GM12878 (cell line): Measurements from ENCODE around the gene ADD2. TPM values are rescaled to one million over a fixed set of nuclear protein-coding genes. Genes with fewer than 3 reads are reported as not detected.

ENCODE experiments used
- ATAC-seq: fragments of 200-7000 bp; cut with Tn5 transposase; 3 replicates; pipeline ENCODE4 v1.9.1; 2020; ENCODE audit warnings: mild to moderate bottlenecking, moderate library complexity
- BruUV-seq: library from RNA; stranded (reverse); fragments of 400-500 nt; replicated peaks from 2 replicates; lab custom pipeline; 2021; lab: Mats Ljungman, UMichigan
- CTCF ChIA-PET: fragments of 300-600 bp; sonication (Branson Sonifier 250); formaldehyde crosslinking; extraction: SDS; loops from one replicate; lab custom pipeline; 2021; ENCODE audit warnings: inconsistent platforms; lab: Yijun Ruan, JAX
- POLR2A ChIA-PET: fragments of 350-600 bp; formaldehyde crosslinking; extraction: SDS; loops from one replicate; lab custom pipeline; 2021; ENCODE audit warnings: inconsistent platforms; lab: Charles Lee
- RAD21 ChIA-PET: fragments of 300-600 bp; sonication (Branson Sonifier 250); formaldehyde crosslinking; loops from one replicate; lab custom pipeline; 2023; ENCODE audit warnings: antibody characterized with exemption; ENCODE audit not compliant: unreplicated experiment; lab: Charles Lee
- SMC1A ChIA-PET: fragments of 300-600 bp; sonication (Branson Sonifier 250); formaldehyde crosslinking; loops from one replicate; lab custom pipeline; 2023; ENCODE audit not compliant: unreplicated experiment, uncharacterized antibody; lab: Charles Lee
- DNase-seq: peaks from one replicate; pipeline ENCODE4 v3.0.0-alpha.2; 2011; ENCODE audit warnings: low read depth, low spot score
- FAIRE-seq: peaks from 3 replicates; lab custom pipeline; 2011; peaks lifted over from hg19 to GRCh38; lab: Jason Lieb, UNC
- H2AFZ ChIP-seq: 2 replicates; pipeline ENCODE4 v1.6.0; 2011; ENCODE audit warnings: low read depth, low read length, control low read depth; ENCODE audit not compliant: control insufficient read depth
- H3K27ac ChIP-seq: 2 replicates; pipeline ENCODE4 v1.5.1; 2011; ENCODE audit warnings: control low read depth; ENCODE audit not compliant: control insufficient read depth, insufficient read depth
- H3K27me3 ChIP-seq, 2 experiments: replicated peaks in 1 of 2; 2 replicates each; pipeline versions ENCODE4 v1.6.0 to v1.6.1; 2011; ENCODE audit warnings: low read length in 1 of 2; ENCODE audit not compliant: control insufficient read depth in 2 of 2, insufficient read depth in 2 of 2
- H3K36me3 ChIP-seq, 2 experiments: 2 replicates each; pipeline ENCODE4 v1.5.1; 2011; ENCODE audit warnings: low read length in 1 of 2; ENCODE audit not compliant: control insufficient read depth in 2 of 2, insufficient read depth in 2 of 2
- H3K4me1 ChIP-seq: 2 replicates; pipeline ENCODE4 v1.6.1; 2011; ENCODE audit warnings: mild to moderate bottlenecking, low read length, moderate library complexity, mixed read lengths; ENCODE audit not compliant: control insufficient read depth, insufficient read depth
- H3K4me2 ChIP-seq: 2 replicates; pipeline ENCODE4 v1.6.0; 2011; ENCODE audit warnings: control low read depth; ENCODE audit not compliant: control insufficient read depth, insufficient read depth
- H3K4me3 ChIP-seq: fragments of 200-600 bp; sonication (generic); 2 replicates; pipeline ENCODE4 v1.5.1; 2016
- H3K79me2 ChIP-seq: 2 replicates; pipeline ENCODE4 v1.6.0; 2011; ENCODE audit warnings: low read length; ENCODE audit not compliant: control insufficient read depth, insufficient read depth
- H3K9ac ChIP-seq: 2 replicates; pipeline ENCODE4 v1.8.0; 2011; ENCODE audit warnings: low read length, control low read depth, mixed read lengths; ENCODE audit not compliant: control insufficient read depth, insufficient read depth
- H3K9me3 ChIP-seq: replicated peaks from 3 replicates; pipeline ENCODE4 v1.5.1; 2011; ENCODE audit warnings: mild to moderate bottlenecking, low read length; ENCODE audit not compliant: control insufficient read depth, insufficient read depth
- H4K20me1 ChIP-seq: 2 replicates; pipeline ENCODE4 v1.6.0; 2011; ENCODE audit not compliant: control insufficient read depth, insufficient read depth
- CBX5 ChIP-seq: sonication (generic); IDR thresholded peaks from 2 replicates; pipeline ENCODE4 v1.6.1; 2016; ENCODE audit warnings: low read depth, moderate library complexity, mild to moderate bottlenecking, inconsistent platforms
- EP300 ChIP-seq, 2 experiments: fragments of 150-350 bp in 1 of 2; IDR thresholded peaks; 2 replicates each; pipeline ENCODE4 v1.6.1; 2011 to 2012; ENCODE audit warnings: low read depth in 2 of 2, low read length in 2 of 2, borderline replicate concordance in 1 of 2, improper control_type of control experiment in 1 of 2, inconsistent platforms in 1 of 2; ENCODE audit not compliant: control insufficient read depth in 1 of 2
- MYB ChIP-seq: fragments of 150-350 bp; IDR thresholded peaks from 2 replicates; pipeline ENCODE4 v1.6.1; 2014; ENCODE audit warnings: mild to moderate bottlenecking, low read depth, low read length, borderline replicate concordance
- NFYA ChIP-seq: IDR thresholded peaks from 2 replicates; pipeline ENCODE4 v1.6.1; 2011; ENCODE audit warnings: low read depth, mild to moderate bottlenecking, low read length, improper control_type of control experiment, borderline replicate concordance
- NR2C1 ChIP-seq: fragments of 450-650 bp; IDR thresholded peaks from 2 replicates; pipeline ENCODE4 v1.6.1; 2017; ENCODE audit warnings: antibody characterized with exemption, mild to moderate bottlenecking, moderate library complexity
- NRF1 ChIP-seq: conservative IDR thresholded peaks from 2 replicates; pipeline ENCODE4 v1.6.1; 2011; ENCODE audit warnings: mild to moderate bottlenecking, low read depth, low read length, improper control_type of control experiment
- STAT1 ChIP-seq: fragments of 450-650 bp; conservative IDR thresholded peaks from 2 replicates; pipeline ENCODE4 v1.6.1; 2014; ENCODE audit warnings: antibody characterized with exemption, mild to moderate bottlenecking
- TAF1 ChIP-seq: IDR thresholded peaks from 2 replicates; pipeline ENCODE4 v1.6.1; 2011; ENCODE audit warnings: mild to moderate bottlenecking, low read depth, low read length, borderline replicate concordance
- WGBS: methylation state at CpG from one replicate; pipeline ENCODE4 v1.1.6; 2016; ENCODE audit warnings: low lambda C conversion rate; ENCODE audit not compliant: insufficient replicate concordance, insufficient coverage; ENCODE audit errors: missing lambda C conversion rate; 5-methylcytosine and 5-hydroxymethylcytosine counted together
- in situ Hi-C: fragments of 300-500 bp; cut with MboI; formaldehyde crosslinking; loops from 9 replicates; pipeline ENCODE4 v1.14.3; 2018; ENCODE audit warnings: mixed read lengths
- intact Hi-C: fragments of 100-400 bp; cut with micrococcal nuclease; formaldehyde crosslinking; loops from one replicate; pipeline ENCODE4 v1.14.2; 2022; ENCODE audit not compliant: unreplicated experiment
- polyA plus RNA-seq, 11 experiments: library from polyadenylated mRNA; depleted of rRNA in 4 of 11; unstranded in 6 of 11; stranded (reverse) in 5 of 11; fragments of >200 nt; fragmentation: Nextera tagmentation in 4 of 11; fragmentation: Illumina TruSeq in 1 of 11; extraction: Ambion mirVana in 4 of 11; extraction: Trizol in 1 of 11; gene quantifications; 1 replicate in 1 of 11; 2 replicates in 10 of 11; pipeline versions ENCODE4 v1.2.1 to v1.2.3, GENCODE V29; 2011 to 2016; ENCODE audit warnings: inconsistent platforms in 2 of 11, missing spikeins in 2 of 11, low read depth in 1 of 11
- total RNA-seq, 4 experiments: library from RNA; depleted of rRNA in 3 of 4; stranded (reverse); fragments of >200 nt in 3 of 4; fragmentation: Illumina TruSeq in 1 of 4; extraction: Trizol in 1 of 4; gene quantifications; 2 replicates each; pipeline versions ENCODE4 v1.2.1 to v1.2.3, GENCODE V29; 2013 to 2021
- TF ChIP-seq, protein P1 (sequence below): IDR thresholded peaks from 2 replicates; pipeline ENCODE4 v1.6.1; 2012; ENCODE audit warnings: low read length, inconsistent platforms
- TF ChIP-seq, protein P2 (sequence below): fragments of 450-650 bp; formaldehyde crosslinking; IDR thresholded peaks from 2 replicates; pipeline ENCODE4 v1.5.0; 2022; ENCODE audit warnings: mild to moderate bottlenecking, missing genetic modification characterization
- TF ChIP-seq, protein P3 (sequence below): IDR thresholded peaks from 2 replicates; pipeline ENCODE4 v1.6.1; 2012; ENCODE audit warnings: low read depth, low read length, improper control_type of control experiment

ADD2 gene
- total and polyA plus RNA-seq, 10 of the 15 experiments (the other 5 are each of a cell fraction or from before 2014, with no cell fraction given) = 0.05 to 0.13 (median 0.08) TPM; not detected in 7

DNA sequence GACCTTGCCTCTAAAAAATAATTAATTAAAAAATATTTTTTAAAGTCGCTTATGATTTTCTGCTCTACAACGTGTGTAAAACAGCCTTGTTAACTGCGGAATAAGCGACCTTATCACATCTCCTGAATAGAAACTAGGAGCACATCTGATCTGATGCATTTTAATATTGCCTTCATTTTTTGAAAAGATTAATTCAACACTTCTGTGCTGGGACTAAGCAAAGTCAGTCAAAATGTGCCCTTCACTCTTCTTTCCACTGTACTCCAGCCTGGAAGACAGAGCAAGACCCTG is 39.8 kb upstream of the ADD2 start:
- CTCF ChIA-PET = no interaction called here
- RAD21 ChIA-PET = no interaction called here

DNA sequence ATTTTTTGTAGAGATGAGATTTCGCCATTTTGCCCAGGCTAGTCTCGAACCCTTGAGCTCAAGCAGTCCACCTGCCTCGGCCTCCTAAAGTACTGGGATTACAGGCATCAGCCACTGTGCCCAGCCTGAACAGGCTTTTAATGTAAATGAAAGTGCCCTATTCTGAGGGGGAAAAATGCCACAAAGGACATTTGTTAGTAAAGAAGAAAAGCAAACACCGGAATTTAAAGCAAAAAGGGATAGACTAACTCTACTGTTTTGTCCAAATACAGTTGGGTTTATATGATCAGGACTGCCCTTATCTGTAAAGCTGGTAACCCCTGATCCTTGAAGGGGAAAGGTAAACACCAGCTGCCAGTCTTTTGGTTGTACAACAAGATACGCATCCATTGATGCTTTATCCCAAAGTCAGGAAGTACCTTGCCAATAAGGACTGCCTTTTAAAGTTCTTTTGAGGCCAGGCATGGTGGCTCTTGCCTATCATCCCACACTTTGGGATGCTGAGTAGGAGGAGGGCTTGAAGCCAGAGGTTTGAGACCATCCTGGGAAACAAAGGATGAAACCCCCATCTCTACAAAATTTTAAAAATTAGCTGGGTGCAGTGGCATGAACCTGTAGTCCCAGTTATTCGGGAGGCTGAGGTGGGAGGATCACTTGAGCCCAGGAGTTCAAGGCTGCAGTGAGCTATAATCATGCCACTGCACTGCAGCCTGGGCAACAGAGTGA is 39.3 kb upstream of the ADD2 start:
- SMC1A ChIA-PET = no interaction called here
- intact Hi-C loops (no loop called here), in situ Hi-C loops (no loop called here)
- RAD21 ChIA-PET = no interaction called here
- POLR2A ChIA-PET = no interaction called here
- Histone ChIP-seq H3K27ac (no peak overlapping the region), H3K4me1 (no peaks in the 10 kb centered on the region), H3K4me2 (no peak overlapping the region), H4K20me1 (no peaks in the 10 kb centered on the region), H2AFZ (no peak overlapping the region), H3K4me3 (no peak overlapping the region), H3K79me2 (no peaks in the 10 kb centered on the region), H3K27me3 (no peaks in the 10 kb centered on the region), H3K9me3 (no peaks in the 10 kb centered on the region), H3K36me3 (no peaks in the 10 kb centered on the region), H3K9ac (no peak overlapping the region)
- CTCF ChIA-PET = no interaction called here
- no TSS peak for BruUV-seq
- WGBS = 43% methylated on average over 6 of the region's 6 CpGs
- ATAC-seq (no peak), DNase-seq (no peak), FAIRE-seq (no peak)
- TF ChIP-seq NR2C1 (no peak), STAT1 (no peak), NFYA (no peak), NRF1 (no peak)
- TF ChIP-seq, protein P1, sequence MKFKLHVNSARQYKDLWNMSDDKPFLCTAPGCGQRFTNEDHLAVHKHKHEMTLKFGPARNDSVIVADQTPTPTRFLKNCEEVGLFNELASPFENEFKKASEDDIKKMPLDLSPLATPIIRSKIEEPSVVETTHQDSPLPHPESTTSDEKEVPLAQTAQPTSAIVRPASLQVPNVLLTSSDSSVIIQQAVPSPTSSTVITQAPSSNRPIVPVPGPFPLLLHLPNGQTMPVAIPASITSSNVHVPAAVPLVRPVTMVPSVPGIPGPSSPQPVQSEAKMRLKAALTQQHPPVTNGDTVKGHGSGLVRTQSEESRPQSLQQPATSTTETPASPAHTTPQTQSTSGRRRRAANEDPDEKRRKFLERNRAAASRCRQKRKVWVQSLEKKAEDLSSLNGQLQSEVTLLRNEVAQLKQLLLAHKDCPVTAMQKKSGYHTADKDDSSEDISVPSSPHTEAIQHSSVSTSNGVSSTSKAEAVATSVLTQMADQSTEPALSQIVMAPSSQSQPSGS = no peak
- TF ChIP-seq, protein P2, sequence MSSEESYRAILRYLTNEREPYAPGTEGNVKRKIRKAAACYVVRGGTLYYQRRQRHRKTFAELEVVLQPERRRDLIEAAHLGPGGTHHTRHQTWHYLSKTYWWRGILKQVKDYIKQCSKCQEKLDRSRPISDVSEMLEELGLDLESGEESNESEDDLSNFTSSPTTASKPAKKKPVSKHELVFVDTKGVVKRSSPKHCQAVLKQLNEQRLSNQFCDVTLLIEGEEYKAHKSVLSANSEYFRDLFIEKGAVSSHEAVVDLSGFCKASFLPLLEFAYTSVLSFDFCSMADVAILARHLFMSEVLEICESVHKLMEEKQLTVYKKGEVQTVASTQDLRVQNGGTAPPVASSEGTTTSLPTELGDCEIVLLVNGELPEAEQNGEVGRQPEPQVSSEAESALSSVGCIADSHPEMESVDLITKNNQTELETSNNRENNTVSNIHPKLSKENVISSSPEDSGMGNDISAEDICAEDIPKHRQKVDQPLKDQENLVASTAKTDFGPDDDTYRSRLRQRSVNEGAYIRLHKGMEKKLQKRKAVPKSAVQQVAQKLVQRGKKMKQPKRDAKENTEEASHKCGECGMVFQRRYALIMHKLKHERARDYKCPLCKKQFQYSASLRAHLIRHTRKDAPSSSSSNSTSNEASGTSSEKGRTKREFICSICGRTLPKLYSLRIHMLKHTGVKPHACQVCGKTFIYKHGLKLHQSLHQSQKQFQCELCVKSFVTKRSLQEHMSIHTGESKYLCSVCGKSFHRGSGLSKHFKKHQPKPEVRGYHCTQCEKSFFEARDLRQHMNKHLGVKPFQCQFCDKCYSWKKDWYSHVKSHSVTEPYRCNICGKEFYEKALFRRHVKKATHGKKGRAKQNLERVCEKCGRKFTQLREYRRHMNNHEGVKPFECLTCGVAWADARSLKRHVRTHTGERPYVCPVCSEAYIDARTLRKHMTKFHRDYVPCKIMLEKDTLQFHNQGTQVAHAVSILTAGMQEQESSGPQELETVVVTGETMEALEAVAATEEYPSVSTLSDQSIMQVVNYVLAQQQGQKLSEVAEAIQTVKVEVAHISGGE = no peak
- TF ChIP-seq, protein P3, sequence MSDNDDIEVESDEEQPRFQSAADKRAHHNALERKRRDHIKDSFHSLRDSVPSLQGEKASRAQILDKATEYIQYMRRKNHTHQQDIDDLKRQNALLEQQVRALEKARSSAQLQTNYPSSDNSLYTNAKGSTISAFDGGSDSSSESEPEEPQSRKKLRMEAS = no peak

More for the DNA sequence above, 39.8 kb upstream of the ADD2 start:
- no peak overlapping the region for H2AFZ ChIP-seq
- H3K4me2 ChIP-seq = no peak overlapping the region
- ATAC-seq (no peak), DNase-seq (no peak), FAIRE-seq (no peak)
- H3K79me2 ChIP-seq = no peaks in the 10 kb centered on the region
- H3K27me3 ChIP-seq = no peaks in the 10 kb centered on the region
- in situ Hi-C loops (no loop called here), intact Hi-C loops (no loop called here)
- ChIA-PET SMC1A (no interaction called here), POLR2A (no interaction called here)
- H3K4me3 ChIP-seq = no peak overlapping the region
- no peak overlapping the region for H3K27ac ChIP-seq
- H3K9ac ChIP-seq = no peak overlapping the region
- H3K36me3 ChIP-seq = no peaks in the 10 kb centered on the region
- H3K9me3 ChIP-seq = no peaks in the 10 kb centered on the region
- BruUV-seq = no TSS peak
- H4K20me1 ChIP-seq = no peaks in the 10 kb centered on the region
- TF ChIP-seq MYB = no peak
- no peak for TF ChIP-seq CBX5
- TF ChIP-seq, protein P1 = no peak
- no peak for TF ChIP-seq EP300 (IDR thresholded peaks at IDR 0.05; ENCODE audit: borderline replicate concordance in 1 of 2, control insufficient read depth in 1 of 2, low read depth in 2 of 2, low read length in 2 of 2)
- no peak for TF ChIP-seq TAF1
- WGBS = 63% methylated on average over 4 of the region's 4 CpGs
- no peaks in the 10 kb centered on the region for H3K4me1 ChIP-seq
